Measurements from ENCODE around the gene SLC30A1. TPM values are rescaled to one million over a fixed set of nuclear protein-coding genes. Genes with fewer than 3 reads are reported as not detected.

The SLC30A1 gene
- total and polyA plus RNA-seq, 8 donors: 12.5 to 37.7 (median 16.1) TPM

DNA sequence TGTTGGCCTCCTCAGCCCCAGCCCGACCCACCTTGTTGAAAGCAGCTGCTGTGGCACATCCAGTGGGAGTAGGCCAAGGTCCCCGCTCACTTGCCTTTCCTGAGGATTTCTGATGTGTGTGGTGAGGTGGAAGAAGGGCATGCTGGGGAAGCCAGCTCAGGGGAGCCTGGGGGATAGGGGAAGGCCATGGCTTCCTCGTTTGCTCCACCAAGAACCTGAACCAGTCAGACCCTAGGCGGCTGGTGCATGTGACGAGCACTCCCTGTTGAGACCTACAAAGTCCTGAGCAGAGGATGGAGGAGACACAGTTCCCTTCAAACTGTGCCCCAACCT, 38.0 kb upstream of the SLC30A1 start:
- no peak for DNase-seq
- Histone ChIP-seq H3K27ac (no peak overlapping the region), H3K36me3 (no peaks in the 10 kb centered on the region), H3K9me3 (no peaks in the 10 kb centered on the region), H3K4me3 (no peak overlapping the region), H3K4me1 (peaks cover 0 to 24% of the 10 kb centered on the region in 2 donors), H3K27me3 (no peaks in the 10 kb centered on the region)
- intact Hi-C loops (cut with DNase I): no loop called here
- TF ChIP-seq, protein P1, sequence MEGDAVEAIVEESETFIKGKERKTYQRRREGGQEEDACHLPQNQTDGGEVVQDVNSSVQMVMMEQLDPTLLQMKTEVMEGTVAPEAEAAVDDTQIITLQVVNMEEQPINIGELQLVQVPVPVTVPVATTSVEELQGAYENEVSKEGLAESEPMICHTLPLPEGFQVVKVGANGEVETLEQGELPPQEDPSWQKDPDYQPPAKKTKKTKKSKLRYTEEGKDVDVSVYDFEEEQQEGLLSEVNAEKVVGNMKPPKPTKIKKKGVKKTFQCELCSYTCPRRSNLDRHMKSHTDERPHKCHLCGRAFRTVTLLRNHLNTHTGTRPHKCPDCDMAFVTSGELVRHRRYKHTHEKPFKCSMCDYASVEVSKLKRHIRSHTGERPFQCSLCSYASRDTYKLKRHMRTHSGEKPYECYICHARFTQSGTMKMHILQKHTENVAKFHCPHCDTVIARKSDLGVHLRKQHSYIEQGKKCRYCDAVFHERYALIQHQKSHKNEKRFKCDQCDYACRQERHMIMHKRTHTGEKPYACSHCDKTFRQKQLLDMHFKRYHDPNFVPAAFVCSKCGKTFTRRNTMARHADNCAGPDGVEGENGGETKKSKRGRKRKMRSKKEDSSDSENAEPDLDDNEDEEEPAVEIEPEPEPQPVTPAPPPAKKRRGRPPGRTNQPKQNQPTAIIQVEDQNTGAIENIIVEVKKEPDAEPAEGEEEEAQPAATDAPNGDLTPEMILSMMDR (IDR thresholded peaks at IDR 0.05): no peak
- ATAC-seq: no peak

DNA sequence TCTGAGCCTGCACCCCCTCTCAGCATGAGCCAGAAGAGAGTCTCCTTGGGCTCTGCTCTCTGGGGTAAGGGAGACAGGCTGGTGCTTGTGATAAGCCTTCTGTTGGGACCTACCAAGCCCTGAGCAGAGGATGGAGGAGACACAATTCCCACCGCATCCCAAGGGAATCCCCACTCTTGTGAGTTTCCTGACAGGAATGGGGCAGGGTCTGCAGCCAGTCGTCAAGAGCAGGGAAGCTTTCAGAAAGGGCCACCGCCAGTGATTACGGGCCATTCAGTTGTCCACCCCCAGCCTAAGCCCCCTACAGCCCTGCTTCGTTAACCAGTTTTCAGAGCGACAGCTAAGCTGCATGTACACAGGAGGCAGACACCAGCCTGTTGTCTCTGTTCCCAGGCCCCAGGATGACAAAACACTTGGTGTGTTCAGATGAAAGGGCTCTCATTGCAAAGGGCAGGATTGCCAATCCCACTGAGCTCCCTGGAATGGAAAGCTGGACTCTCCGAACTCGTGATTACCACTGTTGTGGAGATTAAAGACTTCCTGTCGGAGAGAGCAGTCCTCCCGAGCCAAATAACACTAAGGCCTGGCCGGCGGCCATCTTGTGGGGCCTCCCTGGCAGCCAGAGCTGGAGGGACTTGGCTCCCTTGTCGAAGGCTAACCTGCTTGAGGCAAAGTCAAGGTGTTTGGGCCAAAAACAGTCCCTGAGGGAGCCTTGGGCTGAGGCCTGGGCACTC, 37.4 kb upstream of the SLC30A1 start:
- no peaks in the 10 kb centered on the region for H3K36me3 ChIP-seq
- H3K27ac ChIP-seq: no peak overlapping the region
- H3K4me1 ChIP-seq: peaks cover 0 to 30% of the 10 kb centered on the region in 2 donors
- ATAC-seq: no peak
- intact Hi-C loops (cut with DNase I): no loop called here
- DNase-seq: peak in 2 of 4 donors; percentile 59 to 83
- no peaks in the 10 kb centered on the region for H3K27me3 ChIP-seq
- no peaks in the 10 kb centered on the region for H3K9me3 ChIP-seq
- H3K4me3 ChIP-seq: no peak overlapping the region
- TF ChIP-seq, protein P1 (IDR thresholded peaks at IDR 0.05): no peak

DNA sequence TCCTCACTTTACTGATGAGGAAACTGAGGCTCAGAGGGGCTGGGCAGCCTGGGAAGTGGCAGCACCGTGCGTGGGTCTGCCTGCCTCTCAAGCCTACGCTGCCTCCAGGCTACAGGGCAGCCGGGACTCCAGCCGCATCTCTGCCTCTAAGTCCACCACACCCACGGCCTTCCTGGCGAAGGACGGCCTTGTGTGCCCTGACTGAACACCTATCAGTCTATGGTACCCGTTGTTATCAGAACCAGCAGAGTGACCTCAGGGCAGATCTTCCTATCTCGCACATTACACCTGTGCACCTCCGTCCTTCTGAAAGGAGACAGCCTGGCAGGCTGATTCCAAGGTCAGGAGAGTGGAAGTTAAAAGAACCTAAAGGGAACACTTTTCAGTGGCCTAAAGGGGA, 35.7 kb upstream of the SLC30A1 start:
- intact Hi-C loops (cut with DNase I): no loop called here
- DNase-seq: no peak
- H3K27ac ChIP-seq: no peak overlapping the region

DNA sequence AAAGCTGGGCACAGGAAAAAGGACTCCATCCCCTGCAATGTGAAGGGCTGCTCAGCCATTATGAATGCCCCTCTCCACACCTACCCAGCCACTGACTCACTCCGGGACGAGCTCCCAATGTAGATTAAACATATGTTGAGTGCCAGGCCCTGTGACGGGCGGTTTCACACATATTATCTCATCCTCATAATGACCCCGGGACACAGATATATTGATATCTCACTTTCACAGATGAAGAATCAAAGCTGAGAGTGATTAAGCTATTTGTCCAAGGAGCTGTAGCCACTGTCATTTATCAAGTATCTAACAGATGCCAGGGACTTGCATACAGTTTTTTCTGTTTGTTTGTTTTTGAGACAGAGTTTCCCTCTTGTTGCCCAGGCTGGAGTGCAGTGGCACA, 35.0 kb upstream of the SLC30A1 start:
- Histone ChIP-seq H3K27me3 (no peaks in the 10 kb centered on the region), H3K4me3 (no peak overlapping the region), H3K36me3 (no peaks in the 10 kb centered on the region), H3K9me3 (no peaks in the 10 kb centered on the region), H3K27ac (peak overlapping the region in 1 of 2 donors; percentile 81), H3K4me1 (peaks cover 0 to 43% of the 10 kb centered on the region in 2 donors)
- TF ChIP-seq, protein P1 (IDR thresholded peaks at IDR 0.05): no peak
- ATAC-seq (no peak), DNase-seq (no peak)
- intact Hi-C loops (cut with DNase I): no loop called here

More for the DNA sequence above, 35.7 kb upstream of the SLC30A1 start:
- no peaks in the 10 kb centered on the region for H3K36me3 ChIP-seq
- H3K4me3 ChIP-seq: no peak overlapping the region
- TF ChIP-seq, protein P1 (IDR thresholded peaks at IDR 0.05): no peak
- H3K27me3 ChIP-seq: no peaks in the 10 kb centered on the region
- H3K4me1 ChIP-seq: peaks cover 0 to 43% of the 10 kb centered on the region in 2 donors
- H3K9me3 ChIP-seq: no peaks in the 10 kb centered on the region
- no peak for ATAC-seq

DNA sequence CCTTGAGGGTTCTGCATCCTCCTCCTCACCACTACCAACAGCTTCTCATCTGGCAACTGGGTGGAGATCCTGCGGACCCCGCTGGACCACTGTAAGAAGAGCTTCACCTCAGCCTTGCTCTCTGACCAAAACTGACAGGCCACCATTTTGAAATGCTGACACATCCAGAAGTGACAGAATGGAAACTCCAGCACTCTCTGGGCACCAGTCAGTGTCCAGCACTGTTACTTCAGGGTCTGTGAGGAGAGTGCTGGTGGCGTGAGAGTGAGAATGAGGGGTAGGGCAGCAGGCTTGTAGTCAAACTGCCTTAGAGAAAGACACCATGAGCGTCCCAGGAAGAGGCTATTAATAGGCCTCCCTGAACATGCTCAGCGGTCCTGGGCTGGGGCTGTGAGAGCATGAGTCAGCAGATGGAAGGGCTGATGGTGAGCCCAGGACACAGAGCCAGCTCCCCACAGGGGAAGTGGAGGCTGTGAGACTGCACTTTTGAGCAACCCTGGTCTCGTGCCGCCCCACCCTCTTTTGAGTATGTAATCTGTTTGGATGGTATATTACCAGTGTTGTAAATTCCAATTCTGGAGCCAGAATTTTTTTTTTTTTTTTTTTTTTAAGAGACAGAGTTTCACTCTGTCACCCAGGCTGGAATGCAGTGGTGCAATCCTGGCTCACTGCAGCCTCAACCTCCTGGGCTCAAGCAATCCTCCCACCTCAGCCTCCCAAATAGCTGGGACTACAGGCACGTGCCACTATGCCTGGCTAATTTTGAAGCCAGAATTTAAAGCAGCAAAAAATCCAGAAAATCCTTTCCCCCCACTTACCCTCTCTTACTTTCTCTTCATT, 34.4 kb upstream of the SLC30A1 start:
- H3K9me3 ChIP-seq: no peaks in the 10 kb centered on the region
- H3K36me3 ChIP-seq: no peaks in the 10 kb centered on the region
- intact Hi-C loops (cut with DNase I): no loop called here
- H3K27me3 ChIP-seq: no peaks in the 10 kb centered on the region
- TF ChIP-seq, protein P1 (IDR thresholded peaks at IDR 0.05): no peak
- peak overlapping the region; percentile 53 to 81 for H3K27ac ChIP-seq
- DNase-seq (peak in 2 of 4 donors; percentile 92 to 93), ATAC-seq (peak; percentile 92)
- H3K4me3 ChIP-seq: no peak overlapping the region
- peaks cover 0 to 46% of the 10 kb centered on the region in 2 donors for H3K4me1 ChIP-seq
